Stimulated activated CD4-positive, alpha-beta T cell treated with anti-CD3 and anti-CD28 coated beads, Interleukin-4, amount 100 ng/mL, for 1 hour (primary cell): Measurements from ENCODE around the gene TRAF5.
A peak's percentile ranks its signal among the peaks of the same experiment; 100 is the strongest.
"Not testable (repeated sequence)": the region's sequence is repeated elsewhere in the genome, so short reads cannot be mapped to it uniquely, and the experiment has no call there.

ENCODE experiments used
- DNase-seq: peaks from one replicate; pipeline ENCODE4 v3.0.0-alpha.2; 2020

TRAF5 gene

DNA sequence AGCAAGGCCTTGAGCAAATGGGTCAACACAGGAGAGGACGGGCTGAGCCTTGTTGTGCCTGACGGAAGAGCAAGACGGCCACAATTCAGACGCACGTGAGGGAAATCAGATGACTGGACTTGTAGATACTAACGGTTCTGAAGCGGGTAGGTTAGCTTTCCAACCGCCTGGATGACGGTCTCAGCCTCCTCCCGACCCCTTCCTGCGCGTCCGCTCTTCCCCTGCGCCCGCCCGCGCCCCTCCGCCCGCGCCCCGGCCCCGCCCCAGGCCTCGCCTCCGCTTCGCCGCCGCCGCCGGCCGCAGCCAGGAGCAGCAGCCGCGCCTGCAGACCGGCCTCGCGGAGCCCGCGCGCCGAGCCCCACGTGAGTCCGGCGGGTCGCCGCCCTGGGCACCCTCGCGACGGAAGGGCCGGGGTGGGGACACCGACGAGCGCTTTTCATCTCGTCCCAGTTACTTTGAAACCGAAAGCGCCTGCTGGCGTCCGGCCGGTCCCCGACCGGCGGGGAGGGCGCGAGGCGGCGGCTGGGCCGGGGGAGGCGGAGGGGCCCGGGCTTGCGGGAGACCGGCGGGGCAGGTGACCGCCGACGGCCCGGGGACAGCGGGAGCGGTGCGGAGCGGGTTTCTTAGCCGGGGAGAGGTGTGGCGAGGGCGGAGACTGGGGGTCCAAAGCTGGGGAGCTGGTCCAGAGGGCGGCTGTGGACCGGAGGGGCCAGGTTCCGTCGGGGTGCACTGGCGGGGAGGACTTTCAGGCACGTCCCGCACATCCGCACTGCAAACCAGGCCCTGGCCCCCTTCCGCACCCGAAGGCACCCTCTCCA lies at the start of gene TRAF5:
TSS of gene TRAF5 (plus strand) at position 306 of the 818 bp plus-strand sequence. CDS start 26,407 bp downstream, outside the sequence.
- peak; percentile 57 for DNase-seq

DNA sequence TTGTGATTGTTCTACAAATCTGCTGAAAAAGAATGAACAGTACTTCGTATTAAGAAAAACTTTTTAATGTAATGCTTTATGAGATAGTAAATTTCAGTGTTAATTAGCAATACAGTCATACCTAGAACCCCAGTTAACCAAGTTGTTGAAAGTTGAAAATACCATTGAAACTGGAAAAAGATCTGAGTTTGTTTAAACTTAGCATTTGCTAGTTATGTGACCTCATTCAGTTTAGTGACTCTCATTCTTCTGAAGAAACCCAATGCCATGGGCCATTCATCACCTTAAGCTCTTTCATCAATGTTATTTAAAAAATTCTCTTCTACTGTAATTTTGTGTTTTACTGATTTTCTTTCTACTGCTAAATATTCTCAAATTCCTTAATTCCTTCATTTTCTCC lies 47.3 kb upstream of the TRAF5 start:
- no peak for DNase-seq

- no peak for DNase-seq
Observed at GRCh38 chr1:211280910-211281309, 45.7 kb upstream of the TRAF5 start.

DNA sequence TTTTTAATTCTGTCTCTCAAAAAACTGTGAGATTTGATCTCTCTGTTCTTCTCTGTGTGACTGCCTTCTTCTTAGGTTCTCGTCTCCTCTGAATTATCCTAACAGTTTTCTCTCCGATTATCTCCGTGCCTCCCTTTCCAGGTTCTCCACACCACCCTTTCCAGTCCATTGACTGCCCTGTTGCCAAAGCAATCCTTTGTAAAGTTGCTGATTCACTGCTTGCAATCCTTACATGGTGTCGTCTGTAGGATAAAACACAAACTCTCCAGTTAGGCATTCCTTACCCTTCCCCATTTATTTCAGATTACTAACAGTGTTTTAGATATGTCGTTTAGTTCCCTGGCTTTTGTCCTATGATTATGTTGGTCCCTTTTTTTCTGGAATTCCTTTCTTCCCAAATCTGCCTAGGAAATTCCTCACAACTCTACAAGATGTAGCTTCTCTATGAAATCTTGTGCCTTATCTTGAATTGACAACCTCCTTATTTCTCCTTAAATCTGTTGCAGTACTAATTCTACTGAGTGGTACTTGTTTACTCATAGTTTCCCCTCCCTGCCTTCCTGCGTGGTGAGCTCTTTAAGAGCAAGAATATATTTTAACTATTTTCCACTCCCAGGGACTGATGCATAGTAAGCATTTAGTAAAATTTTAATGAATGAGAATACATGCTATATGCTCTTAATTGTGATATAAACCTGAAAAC lies 45.2 kb upstream of the TRAF5 start:
- no peak for DNase-seq

GRCh38 chr1:211282023-211282373 lies 44.6 kb upstream of the TRAF5 start:
- DNase-seq, result no peak

- no peak for DNase-seq
Observed at GRCh38 chr1:211285196-211285595, 41.4 kb upstream of the TRAF5 start.

DNA sequence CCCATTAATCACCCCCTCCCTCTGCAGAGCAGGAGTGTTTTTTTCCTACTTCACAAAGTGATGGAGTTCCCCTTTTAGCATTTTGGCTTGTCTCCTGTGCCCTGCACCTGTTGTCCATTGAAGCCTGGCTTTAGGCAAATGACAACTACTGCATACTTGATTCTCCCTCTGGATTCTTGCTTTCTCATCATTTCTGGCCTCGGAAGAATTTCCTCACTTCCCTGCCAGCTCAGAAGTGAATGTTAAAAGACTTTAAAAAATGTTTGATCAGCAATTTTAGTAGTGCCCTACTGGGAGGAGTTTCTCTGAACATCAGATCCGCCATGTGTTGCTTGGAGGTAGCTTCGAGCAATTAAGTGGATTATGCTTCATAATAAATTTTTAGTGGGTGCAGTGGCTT lies 39.4 kb upstream of the TRAF5 start:
- DNase-seq, result no peak

GRCh38 chr1:211292411-211292810 lies 34.2 kb upstream of the TRAF5 start:
- DNase-seq, result no peak

DNA sequence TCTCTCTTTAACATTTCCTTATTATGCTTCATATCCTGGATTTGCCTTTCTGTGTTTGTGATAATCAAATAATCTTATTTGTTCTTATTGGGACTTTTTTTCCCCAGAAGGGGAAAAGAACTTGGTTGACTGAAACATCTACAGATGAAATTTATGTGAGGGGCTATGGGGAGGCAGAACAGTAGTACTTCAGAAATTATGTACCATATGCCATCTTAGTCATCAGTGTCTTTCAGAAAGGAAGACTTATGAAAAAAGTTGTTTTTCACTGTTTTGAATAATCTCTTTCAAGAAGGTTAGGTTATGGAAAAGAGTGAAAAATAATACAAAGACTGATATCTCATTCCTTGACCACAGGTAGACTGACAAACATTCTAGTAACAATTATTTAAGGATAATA lies 30.2 kb upstream of the TRAF5 start:
- DNase-seq, result no peak

DNA sequence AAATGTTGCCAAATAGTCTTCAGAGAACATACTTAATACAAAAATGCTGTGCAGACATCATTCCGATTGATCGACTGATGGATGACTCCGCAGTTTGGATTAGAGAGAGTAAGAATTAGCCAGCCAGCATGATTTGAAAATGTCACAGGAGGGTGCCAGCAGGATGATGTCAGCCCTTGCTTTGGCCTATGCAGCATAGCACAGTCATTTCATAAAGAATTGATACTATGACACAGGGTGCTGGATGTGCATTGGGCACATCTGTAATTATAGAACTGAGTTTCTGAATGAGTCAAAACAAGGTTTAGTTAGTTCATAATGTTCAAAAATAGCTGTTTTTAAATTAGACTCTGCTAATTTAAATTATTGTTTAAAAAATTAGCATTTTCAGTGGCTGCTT lies 21.6 kb upstream of the TRAF5 start:
- no peak for DNase-seq

- DNase-seq, result no peak
Observed at GRCh38 chr1:211309617-211310016, 17.0 kb upstream of the TRAF5 start.

DNA sequence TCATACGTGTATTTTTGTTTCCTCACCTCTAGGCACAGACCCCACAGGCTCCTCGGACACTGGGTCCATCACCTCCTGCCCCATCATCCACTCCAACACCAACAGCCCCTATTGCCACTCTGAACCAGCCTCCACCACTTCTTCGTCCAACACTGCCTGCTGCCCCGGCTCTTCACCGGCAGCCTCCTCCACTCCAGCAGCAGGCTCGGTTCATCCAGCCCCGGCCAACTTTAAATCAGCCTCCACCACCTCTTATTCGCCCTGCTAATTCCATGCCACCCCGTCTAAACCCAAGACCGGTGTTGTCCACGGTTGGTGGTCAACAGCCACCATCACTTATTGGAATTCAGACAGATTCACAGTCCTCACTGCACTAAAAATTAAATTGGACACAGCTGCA lies 13.2 kb upstream of the TRAF5 start:
- DNase-seq, result no peak

DNA sequence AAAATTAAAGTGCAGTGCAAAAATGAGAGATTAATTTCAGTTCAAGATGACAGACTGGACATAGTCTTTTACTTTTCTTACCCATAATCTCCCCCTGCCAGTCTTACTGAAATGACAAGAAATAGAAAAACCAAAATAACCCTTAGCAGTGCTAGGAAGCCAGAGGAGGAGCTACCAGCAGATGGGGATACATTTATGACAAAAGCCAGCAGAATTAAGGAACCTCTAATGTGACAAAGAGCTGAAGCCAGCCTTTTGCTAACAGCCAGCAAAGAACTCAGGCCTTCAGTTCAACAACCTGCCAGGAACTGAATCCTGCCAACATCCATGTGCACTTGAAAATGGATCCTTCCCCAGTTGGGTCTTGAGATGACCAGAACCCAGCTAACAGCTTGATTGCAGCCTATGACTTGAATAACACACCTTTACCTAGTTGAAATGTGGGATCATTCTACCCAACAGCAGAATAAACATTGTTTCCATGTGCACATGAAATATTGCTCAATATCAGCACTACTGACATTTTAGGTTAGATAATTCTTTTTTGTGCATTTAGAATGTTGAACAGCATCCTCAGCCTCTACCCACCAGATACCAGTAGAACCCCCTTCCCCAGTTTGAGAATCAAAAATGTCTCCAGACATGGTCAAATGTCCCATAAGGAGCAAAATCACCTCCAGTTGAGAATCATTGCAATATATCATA lies 7.9 kb upstream of the TRAF5 start:
- DNase-seq, result no peak

DNA sequence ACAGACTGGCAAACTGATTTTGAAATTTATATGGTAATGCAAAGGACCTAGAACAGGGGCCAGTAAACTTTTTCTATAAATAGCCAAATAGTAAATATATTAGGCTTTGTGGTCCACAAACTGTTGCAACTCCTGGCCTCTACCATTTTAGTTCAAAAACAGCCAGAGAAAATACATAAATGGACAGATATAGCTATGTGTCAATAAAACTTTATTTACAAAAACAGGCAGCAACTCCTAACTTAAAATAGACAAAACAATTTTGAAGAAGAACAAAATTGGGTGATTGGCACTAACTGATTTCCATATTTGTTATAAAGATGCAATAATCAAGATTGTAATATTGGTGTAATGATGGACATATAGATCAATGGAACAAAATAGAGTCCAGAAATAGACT lies 6.7 kb upstream of the TRAF5 start:
- no peak for DNase-seq

GRCh38 chr1:211320980-211321379 lies 5.7 kb upstream of the TRAF5 start:
- DNase-seq, result no peak

- DNase-seq, result not testable (repeated sequence)
Observed at GRCh38 chr1:211321646-211322045, 5.0 kb upstream of the TRAF5 start.

GRCh38 chr1:211323156-211324063 lies 3.2 kb upstream of the TRAF5 start:
- DNase-seq, result peak; percentile 52

DNA sequence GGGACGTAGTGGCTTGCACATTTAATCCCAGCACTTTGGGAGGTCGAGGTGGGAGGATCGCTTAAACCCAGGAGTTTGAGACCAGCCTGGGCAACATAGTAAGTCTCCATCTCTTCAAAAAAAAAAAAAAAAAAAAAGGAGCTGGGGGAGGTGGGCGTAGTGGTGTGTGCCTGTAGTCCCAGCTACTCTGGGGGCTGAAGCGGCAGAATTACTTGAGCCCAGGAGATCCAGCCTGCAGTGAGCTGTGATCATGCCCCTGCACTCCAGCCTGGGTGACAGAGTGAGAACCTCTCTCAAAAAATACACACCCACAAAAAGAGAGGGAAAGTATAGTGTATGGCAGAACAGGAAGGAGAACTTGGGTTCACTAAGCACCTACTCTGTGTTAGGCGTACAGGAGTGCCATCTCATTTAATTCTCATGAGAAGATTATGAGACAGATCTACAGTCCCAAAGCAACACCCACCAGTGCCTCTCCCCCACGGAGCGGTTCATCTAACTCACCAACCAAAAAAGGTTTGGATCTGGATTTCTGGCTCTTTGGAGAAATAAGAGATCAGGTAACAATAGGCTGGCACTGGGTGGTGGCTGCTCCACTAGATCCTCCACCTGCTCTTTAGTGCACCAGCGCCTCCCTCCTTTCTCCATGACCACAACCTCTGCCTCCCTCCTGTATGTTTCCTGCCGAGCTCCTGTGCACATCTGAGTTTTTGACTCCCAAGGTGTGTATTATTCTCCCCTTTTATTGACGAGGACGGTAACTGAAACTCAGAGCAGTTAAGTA lies 1.4 kb upstream of the TRAF5 start:
- DNase-seq, result no peak

DNA sequence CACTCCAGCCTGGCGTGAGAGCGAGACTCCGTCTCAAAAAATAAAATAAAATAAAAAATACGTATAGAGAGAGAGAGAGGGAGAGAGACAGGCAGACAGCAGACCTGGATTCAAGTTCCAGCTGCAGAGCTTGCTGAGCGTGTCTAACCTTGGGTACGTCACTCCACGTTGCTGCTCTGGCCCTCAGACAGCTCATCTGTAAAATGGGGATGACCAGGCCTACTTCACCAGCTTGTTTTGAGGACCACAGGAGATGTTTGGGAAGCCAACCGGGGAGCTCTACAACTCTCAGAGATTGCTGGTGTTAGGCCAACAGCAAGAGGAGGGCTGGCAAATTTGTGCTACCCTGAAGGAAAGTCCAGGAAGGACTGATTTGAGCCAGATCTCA lies 499 bp upstream of the TRAF5 start:
- no peak for DNase-seq

DNA sequence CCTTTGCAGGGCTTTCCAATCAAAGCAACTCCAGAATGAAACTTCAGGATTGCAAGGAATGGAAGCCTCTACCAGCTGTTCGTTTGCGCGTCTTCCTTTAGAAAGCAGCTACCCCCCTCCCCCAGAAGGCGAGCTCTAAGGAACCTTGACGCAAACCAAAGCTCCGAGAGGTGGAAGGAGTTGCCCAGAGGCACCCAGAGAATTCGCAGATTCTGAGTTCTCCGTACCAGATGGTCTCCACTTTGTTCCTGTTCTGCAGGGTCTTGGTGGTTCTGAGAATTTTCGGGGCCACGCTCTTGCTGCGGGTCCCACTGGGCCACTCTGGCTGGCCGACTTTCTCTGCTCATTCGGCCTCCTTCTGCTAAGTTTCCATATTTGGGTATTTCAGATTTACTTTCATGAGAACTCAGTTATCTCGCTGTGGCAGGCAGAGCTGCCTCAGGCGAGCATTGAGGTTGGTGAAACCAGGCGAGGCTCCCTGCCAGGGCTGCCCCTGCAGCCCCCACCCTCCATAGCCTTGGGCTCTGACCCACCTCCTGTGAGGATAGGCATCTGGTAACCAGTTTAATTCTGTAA lies 801 bp downstream of the TRAF5 start:
- peak; percentile 31 for DNase-seq

GRCh38 chr1:211328084-211328694 lies 1.6 kb downstream of the TRAF5 start:
- no peak for DNase-seq
